HG02678 (cell line): ENCODE measurements around the gene GHITM.
"Not testable (repeated sequence)": the region's sequence is repeated elsewhere in the genome, so short reads cannot be mapped to it uniquely, and the experiment has no call there.

Experiments
- ATAC-seq: cut with Tn5 transposase; IDR thresholded peaks from one replicate; pipeline ENCODE4 v1.9.1; 2021; ENCODE audit warnings: mild to moderate bottlenecking, moderate library complexity; ENCODE audit not compliant: unreplicated experiment

The GHITM gene

GRCh38 chr10:84175436-84175835, 36.1 kb downstream of the GHITM start:
- ATAC-seq: no peak

DNA sequence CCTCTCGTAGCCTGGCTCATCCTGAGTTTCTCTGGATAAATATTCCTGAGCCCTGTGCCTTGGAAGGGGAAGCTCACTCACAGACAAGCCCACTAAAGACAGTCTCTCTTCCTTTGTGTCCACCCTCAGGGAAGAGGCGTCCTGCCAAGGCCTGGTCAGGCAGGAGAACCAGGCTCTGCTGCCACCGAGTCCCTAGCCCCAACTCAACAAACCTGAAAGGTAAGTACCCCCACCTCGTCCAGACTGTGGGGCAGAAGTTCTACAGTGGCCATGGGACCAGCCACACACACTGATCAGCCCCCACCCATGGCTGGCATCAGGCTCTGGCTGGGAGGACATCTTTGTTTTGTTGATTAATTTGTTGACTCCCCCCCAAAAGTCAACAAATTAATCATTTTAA, 37.0 kb downstream of the GHITM start:
- ATAC-seq: no peak

DNA sequence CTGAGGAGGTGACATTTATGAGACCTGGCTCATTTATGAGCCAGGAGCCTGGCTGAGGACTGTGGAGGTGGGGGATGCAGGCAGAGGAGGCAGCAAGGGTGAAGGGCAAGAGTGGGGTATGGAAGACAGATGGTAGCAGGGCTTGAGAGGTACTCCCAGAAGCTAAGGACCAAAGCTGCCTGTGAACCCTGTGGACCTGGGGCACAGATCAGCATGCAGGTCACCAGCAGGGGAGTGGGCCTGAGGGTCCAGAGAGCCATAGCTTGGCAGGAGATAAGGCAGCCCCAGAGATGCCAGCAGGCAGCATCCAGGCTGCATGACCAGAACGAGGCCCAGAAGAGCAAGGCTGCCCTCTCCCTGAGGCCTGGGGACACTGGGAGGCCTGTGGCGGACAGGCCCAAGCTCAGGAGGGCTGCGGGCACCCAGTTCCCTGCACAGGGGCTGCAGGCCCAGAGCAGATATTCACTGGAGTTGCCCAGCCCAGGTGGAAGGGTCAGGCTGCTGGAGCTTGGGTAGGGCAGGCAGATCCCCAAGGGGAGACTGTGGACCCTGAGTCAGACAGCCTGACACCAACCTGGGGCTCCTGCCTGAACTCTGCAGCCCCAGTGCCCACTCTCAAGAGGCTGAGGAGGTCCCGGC, 37.6 kb downstream of the GHITM start:
- no peak for ATAC-seq

GRCh38 chr10:84177541-84178141, 38.3 kb downstream of the GHITM start:
- ATAC-seq: peak; percentile 43

- no peak for ATAC-seq
These were observed 38.9 kb downstream of the GHITM start for GRCh38 chr10:84178160-84178609.

GRCh38 chr10:84179059-84179710, 39.9 kb downstream of the GHITM start:
- peak; percentile 90 for ATAC-seq

DNA sequence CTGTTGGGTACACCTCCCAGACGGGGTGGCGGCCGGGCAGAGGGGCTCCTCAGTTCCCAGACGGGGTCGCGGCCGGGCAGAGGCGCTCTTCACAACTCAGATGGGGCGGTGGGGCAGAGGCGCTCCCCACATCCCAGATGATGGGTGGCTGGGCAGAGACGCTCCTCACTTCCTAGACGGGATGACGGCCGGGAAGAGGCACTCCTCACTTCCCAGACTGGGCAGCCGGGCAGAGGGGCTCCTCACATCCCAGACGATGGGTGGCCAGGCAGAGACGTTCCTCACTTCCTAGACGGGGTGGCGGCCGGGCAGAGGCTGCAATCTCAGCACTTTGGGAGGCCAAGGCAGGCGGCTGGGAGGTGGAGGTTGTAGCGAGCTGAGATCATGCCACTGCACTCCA, 41.1 kb downstream of the GHITM start:
- ATAC-seq: not testable (repeated sequence)

DNA sequence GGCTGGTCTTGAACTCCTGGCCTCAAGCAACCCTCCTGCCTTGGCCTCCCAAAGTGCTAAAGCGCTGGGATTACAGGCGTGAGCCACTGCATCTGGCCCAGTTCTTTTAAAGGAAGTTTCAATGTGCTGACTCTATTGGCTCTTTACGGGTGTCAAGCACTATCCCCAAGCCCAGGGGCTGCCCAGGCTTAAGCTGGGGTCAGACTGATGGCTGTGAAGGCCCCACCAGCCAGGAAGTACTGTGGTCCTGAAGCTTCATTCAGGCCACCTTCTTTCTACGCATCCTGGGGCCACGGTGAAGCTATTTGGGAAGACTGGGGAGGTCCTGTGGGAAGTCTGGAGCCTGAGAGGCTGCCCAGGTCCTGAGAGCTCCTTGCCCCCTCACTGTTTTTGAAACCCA, 42.3 kb downstream of the GHITM start:
- no peak for ATAC-seq

DNA sequence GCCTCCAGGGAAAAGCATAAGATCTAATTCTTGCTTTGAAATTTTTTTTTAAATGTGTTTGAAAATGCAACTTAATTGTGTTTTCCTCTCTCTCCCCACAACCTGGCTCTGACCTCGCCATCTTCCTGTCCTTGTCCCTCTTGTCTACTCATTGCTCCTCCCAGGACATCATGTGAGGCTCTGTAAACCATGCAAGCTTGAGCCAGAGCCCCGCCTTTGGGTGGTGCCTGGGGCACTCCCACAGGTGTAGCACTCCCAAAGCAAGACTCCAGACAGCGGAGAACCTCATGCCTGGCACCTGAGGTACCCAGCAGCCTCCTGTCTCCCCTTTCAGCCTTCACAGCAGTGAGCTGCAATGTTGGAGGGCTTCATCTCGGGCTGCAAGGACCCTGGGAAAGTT, 45.2 kb downstream of the GHITM start:
- no peak for ATAC-seq

DNA sequence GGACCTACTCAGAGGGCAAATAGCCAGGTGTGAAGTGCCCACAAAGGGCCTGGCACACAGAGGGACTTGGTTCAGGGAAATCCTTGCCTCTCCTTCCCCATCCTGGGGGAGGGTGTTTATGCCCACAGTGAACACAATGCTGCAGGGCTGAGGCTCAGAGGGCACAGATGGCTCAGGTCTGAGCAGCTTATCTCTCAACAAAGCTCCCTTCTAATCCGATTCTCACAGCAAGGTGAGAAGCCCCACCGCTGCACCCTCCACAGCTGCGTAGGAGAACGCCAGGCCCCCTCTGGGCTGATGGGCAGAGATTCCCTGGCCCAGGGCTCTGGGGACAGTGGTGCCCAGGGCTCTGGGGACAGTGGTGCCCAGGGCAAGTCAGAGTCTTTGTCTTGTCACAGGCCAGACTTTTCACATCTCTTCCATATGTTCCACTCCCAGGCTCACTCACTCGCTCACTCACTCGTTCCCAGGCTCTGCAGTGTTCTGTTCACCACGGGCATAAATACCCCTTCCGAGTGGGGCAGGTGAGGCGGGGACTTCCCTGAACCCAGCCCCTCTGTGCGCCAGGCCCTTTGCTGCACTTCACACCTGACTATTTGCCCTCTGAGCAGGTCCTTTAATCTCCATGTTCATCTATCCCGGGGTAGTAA, 46.3 kb downstream of the GHITM start:
- no peak for ATAC-seq

- no peak for ATAC-seq
These were observed 49.5 kb downstream of the GHITM start for GRCh38 chr10:84188815-84189214.

DNA sequence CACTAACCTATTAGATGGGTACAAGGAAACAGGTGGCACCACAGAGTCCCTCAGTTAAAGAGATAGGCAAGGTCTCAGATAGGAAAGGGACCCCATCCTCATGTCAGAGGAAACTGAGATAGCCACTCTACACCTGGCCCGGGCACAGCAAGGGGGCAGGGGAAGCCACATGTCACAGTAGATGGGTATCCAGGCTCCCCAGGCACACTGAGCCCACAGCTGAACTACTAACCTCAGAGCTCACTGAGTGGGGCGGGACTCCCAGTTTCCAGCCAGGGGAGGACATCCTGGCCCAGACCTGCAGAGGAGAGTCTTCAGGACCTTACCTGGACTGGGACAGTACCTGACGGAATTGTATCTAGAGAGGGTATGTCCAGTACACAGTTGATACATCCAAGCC, 51.3 kb downstream of the GHITM start:
- no peak for ATAC-seq

DNA sequence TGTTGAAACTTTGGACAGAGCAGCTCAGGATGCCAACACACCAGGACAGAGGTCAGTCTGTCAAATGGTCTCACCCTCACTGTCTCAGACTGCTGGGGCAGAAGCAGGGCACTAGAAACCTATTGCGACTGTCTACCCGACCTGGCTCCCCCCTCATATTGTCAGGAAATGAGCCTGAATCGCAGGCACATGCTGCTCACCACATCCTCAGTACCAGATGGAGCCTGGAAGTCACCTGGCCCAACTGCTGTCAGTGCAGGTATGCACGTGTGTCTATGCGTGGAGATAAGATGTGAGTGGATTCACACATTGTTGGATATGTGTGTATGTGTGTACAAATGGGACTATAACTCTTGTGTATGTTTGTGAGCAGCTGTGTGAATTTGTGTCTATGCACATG, 51.8 kb downstream of the GHITM start:
- no peak for ATAC-seq

DNA sequence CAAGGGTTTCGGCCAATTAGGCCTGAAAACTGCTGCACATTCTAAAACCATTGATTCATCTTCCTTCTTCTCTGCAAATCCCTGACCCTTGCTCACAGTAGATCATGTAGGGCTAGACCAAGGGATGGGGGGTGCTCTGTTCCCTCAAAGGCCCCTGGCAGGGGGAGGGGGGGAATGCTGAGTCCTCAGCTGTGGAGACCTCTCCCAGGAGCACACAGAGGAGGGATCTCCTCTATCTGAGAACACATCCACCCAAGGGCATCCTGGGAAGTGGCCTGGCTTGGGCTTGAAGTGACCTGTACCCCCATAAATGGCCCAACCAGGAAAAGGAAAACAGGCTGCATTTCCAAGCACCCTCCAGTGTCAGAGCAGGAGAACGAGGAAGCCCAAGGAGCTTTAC, 54.0 kb downstream of the GHITM start:
- ATAC-seq: no peak

DNA sequence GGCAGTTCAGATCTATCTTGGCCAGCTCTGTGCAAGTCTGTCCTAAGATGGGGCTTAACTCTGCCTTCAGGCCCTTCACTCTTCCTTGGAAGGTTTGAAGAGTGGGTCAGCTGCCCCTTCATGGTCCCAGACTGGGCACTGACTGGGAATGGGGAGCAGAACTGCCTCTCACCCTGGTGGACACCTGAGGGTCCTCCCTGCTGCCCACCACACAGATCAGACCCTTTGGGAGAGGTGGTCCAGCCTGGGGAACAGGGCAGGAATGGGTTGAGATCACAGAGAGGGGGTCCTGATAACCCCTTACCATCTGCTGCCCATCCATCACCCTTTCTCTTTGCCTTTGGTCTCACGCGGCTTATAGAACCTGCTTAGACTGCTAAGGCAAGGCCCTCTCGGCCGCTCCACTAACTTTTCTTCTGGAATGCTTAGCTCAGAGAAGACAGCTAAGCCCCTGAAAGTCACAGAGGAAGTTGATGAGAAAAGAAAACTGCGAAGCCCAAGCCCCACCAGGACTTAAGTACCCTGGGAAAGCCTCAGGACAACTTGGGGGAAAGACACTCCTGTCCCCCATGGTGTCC, 54.6 kb downstream of the GHITM start:
- no peak for ATAC-seq

DNA sequence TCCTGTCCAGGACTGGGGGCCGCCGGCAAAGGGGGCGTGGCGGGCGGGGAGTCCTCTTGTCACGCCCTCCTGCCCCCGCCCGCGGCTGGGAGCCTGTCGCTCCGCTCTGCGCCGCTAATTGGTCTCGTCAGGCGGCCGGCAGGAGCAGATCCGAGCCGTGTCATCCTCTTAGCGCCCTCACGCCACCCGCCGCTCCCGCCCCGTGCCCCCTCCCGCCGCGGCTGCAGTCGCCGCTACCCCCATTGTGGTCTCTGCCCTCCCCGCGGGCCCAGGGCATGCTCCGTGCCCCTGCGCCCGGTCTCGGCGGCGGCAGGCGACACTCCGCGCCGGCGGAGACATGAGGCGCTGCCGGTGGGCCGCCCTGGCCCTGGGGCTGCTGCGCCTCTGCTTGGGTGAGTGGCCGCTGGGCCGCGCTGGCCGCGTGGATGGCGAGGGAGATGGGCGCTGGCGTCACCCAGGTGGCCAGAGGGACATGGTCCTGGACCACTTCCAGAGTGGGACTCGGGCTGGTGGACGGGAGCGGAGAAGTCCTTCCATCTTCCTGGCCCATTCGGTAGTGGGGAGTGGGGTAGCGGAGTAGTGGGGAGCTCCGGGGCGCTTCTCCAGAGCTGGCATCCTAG, 55.2 kb downstream of the GHITM start, which contains the start of gene CDHR1:
Gene CDHR1 (plus strand): TSS at position 114 of the 620 bp plus-strand sequence. CDS start 224 bp downstream, at position 338.
- ATAC-seq: peak; percentile 81

- no peak for ATAC-seq
These were observed 55.9 kb downstream of the GHITM start for GRCh38 chr10:84195044-84195830.

DNA sequence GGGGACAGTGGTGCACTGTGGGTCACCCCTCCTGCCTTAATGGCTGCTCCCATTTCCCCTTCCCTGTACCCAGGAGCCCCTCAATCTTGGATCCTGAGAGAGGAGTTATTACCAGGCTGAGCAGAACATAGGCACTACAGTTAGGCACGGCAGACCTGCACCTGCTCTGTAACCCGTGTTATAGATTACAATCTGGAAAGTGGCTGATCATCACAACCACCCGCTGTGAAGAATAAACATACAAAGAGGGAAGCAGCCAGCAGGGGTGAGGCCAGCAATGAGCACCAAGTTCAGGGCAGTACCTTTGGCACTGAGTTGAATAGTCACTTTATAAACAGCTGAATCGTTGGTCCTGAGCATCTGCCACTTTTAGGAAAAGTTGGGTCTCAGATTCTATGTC, 56.8 kb downstream of the GHITM start:
- no peak for ATAC-seq

DNA sequence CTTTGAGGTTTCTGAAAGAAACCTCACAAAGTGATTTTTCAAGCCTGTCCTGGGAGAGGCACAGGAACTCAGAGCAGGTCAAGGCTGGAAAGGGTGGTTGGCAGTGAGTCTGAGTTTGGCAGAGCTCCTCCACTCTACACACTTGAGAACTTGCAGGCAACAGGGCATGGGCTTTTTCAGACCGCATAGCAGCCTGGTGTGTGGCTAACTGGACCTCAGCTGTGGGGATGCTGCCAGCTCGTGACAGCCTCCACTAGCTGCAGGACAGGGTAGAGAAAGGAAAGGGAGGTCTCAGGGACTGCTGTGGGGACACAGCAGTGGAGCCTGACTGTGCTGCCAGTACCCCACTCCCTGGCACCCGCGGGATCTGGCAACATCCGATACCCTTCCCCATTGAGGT, 57.6 kb downstream of the GHITM start:
- ATAC-seq: no peak

DNA sequence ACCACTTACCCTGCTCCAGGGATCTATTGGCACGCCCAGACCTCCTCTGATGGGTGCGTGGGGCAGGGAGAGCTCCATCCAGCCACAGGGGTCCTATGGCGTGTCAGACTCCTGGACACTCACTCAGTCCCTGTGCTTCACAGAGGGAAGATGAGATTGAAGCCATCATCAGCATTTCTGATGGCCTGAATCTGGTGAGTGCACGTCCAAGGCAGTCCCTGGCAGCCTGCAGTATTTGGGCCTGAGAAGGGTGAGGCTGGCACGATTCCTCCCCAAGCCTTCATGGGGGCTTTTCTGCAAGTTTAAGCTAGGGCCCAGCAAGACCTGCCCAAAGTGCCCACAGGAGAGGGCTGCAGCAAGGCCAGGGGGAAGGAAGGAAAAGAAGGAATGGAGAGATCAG, 58.3 kb downstream of the GHITM start:
- no peak for ATAC-seq
